ENCODE results near the gene SLX4. TPM values are rescaled to one million over a fixed set of nuclear protein-coding genes. Genes with fewer than 3 reads are reported as not detected.
A peak's percentile ranks its signal among the peaks of the same experiment; 100 is the strongest.
"Not testable (repeated sequence)": the region's sequence is repeated elsewhere in the genome, so short reads cannot be mapped to it uniquely, and the experiment has no call there.

Gene SLX4
- polyA plus RNA-seq, 1 of the 3 experiments (the other 2 are of a cell fraction) = 2.1 TPM

- TF ChIP-seq IRF3 (IDR thresholded peaks at IDR 0.05; ENCODE audit: low read depth, low read length) = no peak
Measured at GRCh38 chr16:3610698-3611145, 684 bp downstream of the SLX4 start (continued).

GRCh38 chr16:3609895-3610697 lies 1.3 kb downstream of the SLX4 start:
- H3K4me3 ChIP-seq (ENCODE audit: low read depth in 2 of 2, low read length in 1 of 2) = peak overlapping the region; percentile 71 to 98; a peak in 3 of 4 replicates
- peaks cover 44% of the 10 kb centered on the region for H3K79me2 ChIP-seq (ENCODE audit: insufficient read depth)
- no peaks in the 10 kb centered on the region for H3K9me3 ChIP-seq
- H3K9me2 ChIP-seq = no peaks in the 10 kb centered on the region
- peaks cover 10 to 12% of the 10 kb centered on the region in 2 experiments for H3K4me1 ChIP-seq (ENCODE audit: control insufficient read depth in 1 of 2, insufficient read depth in 2 of 2, low read depth in 1 of 2, low read length in 1 of 2)
- DNase-seq = no peak
- H3K4me2 ChIP-seq = peak overlapping the region; percentile 88
- POLR2A ChIA-PET = no interaction called here
- TF ChIP-seq NRF1 (IDR thresholded peaks at IDR 0.05; ENCODE audit: low read depth, low read length) = no peak
- no peak for TF ChIP-seq SMC3 (IDR thresholded peaks at IDR 0.05; ENCODE audit: low read depth, low read length)
- no peak for TF ChIP-seq MXI1 (IDR thresholded peaks at IDR 0.05; ENCODE audit: low read depth, low read length)
- no peak for TF ChIP-seq RCOR1 (IDR thresholded peaks at IDR 0.05; ENCODE audit: low read length)
- no peak for TF ChIP-seq RXRA (IDR thresholded peaks at IDR 0.05; ENCODE audit: borderline replicate concordance, low read depth)
- TF ChIP-seq REST (IDR thresholded peaks at IDR 0.05; ENCODE audit: low read depth, low read length) = no peak
- no peak for TF ChIP-seq NFIC (IDR thresholded peaks at IDR 0.05; ENCODE audit: borderline replicate concordance)
- TF ChIP-seq JUND (IDR thresholded peaks at IDR 0.05) = no peak
- TF ChIP-seq PBX3 (IDR thresholded peaks at IDR 0.05) = no peak
- TF ChIP-seq EZH2phosphoT487 (IDR thresholded peaks at IDR 0.05; ENCODE audit: borderline replicate concordance, low read depth) = no peak
- TF ChIP-seq FOXM1 (IDR thresholded peaks at IDR 0.05; ENCODE audit: low read depth) = no peak
- TF ChIP-seq CHD2 (IDR thresholded peaks at IDR 0.05; ENCODE audit: low read length, partially characterized antibody) = no peak
- no peak for TF ChIP-seq GATA2 (CRISPR knock-in tag; IDR thresholded peaks at IDR 0.05)
- TF ChIP-seq TAF1 (IDR thresholded peaks at IDR 0.05; ENCODE audit: borderline replicate concordance, low read depth, low read length) = no peak
- no peak for TF ChIP-seq EP300 (IDR thresholded peaks at IDR 0.05; ENCODE audit: borderline replicate concordance in 1 of 2, low read depth in 1 of 2, low read length in 1 of 2)
- TF ChIP-seq POLR2AphosphoS5 (IDR thresholded peaks at IDR 0.05; ENCODE audit: low read depth, low read length) = no peak
- no peak for TF ChIP-seq RAD21 (IDR thresholded peaks at IDR 0.05; ENCODE audit: low read length)
- H3F3A ChIP-seq (replicated peaks; ENCODE audit: insufficient read depth) = no peaks in the 10 kb centered on the region
- peak overlapping the region; percentile 96 for H2AFZ ChIP-seq (ENCODE audit: low read depth)
- CTCF ChIA-PET = no interaction called here
- WGBS (ENCODE audit: low lambda C conversion rate) = 91% methylated on average over 14 of the region's 14 CpGs
- H3K9ac ChIP-seq = peak overlapping the region; percentile 86; the same call in 1 of the 2 replicates
- H4K20me1 ChIP-seq (ENCODE audit: insufficient read depth) = no peaks in the 10 kb centered on the region
- H3K36me3 ChIP-seq (replicated peaks in 1 of 2; ENCODE audit: control insufficient read depth in 1 of 2, insufficient read depth in 2 of 2, low read length in 1 of 2) = peaks cover 7 to 8% of the 10 kb centered on the region in 2 experiments
- H3K27me3 ChIP-seq (ENCODE audit: insufficient read depth) = no peaks in the 10 kb centered on the region
- H3K27ac ChIP-seq (ENCODE audit: low read depth in 2 of 2, low read length in 1 of 2) = no peak overlapping the region

- H4K20me1 ChIP-seq (ENCODE audit: insufficient read depth); POLR2A ChIA-PET; H3K36me3 ChIP-seq (replicated peaks in 1 of 2; ENCODE audit: control insufficient read depth in 1 of 2, insufficient read depth in 2 of 2, low read length in 1 of 2); H3K4me2 ChIP-seq; H3K9ac ChIP-seq; DNase-seq; H3F3A ChIP-seq (replicated peaks; ENCODE audit: insufficient read depth); H3K27me3 ChIP-seq (ENCODE audit: insufficient read depth); H3K9me2 ChIP-seq; H3K9me3 ChIP-seq; H3K27ac ChIP-seq (ENCODE audit: low read depth in 2 of 2, low read length in 1 of 2); H3K4me3 ChIP-seq (ENCODE audit: low read depth in 2 of 2, low read length in 1 of 2); H2AFZ ChIP-seq (ENCODE audit: low read depth); CTCF ChIA-PET: not testable (repeated sequence)
- peaks cover 33% of the 10 kb centered on the region for H3K79me2 ChIP-seq (ENCODE audit: insufficient read depth)
- WGBS (ENCODE audit: low lambda C conversion rate) = 94% methylated on average over 13 of the region's 13 CpGs
- H3K4me1 ChIP-seq (ENCODE audit: control insufficient read depth in 1 of 2, insufficient read depth in 2 of 2, low read depth in 1 of 2, low read length in 1 of 2) = peaks cover 10 to 12% of the 10 kb centered on the region in 2 experiments
Measured at GRCh38 chr16:3608976-3609375, 2.4 kb downstream of the SLX4 start.

Measured in SK-N-SH (cell line).